Neural crest cell (in vitro differentiated cells): ENCODE data around the gene DCAF7. TPM values are rescaled to one million over a fixed set of nuclear protein-coding genes. Genes with fewer than 3 reads are reported as not detected.

Experiments
- DNase-seq: peaks from one replicate; pipeline ENCODE4 v3.0.0; 2021; ENCODE audit warnings: low read depth, mixed read lengths, low spot score
- H3K27ac Mint-ChIP-seq: one replicate; pipeline ENCODE4 v1.8.0; 2021; ENCODE audit warnings: mild to moderate bottlenecking, mixed read lengths; ENCODE audit not compliant: unreplicated experiment
- H3K27me3 Mint-ChIP-seq: 2 replicates; pipeline ENCODE4 v1.8.0; 2021; ENCODE audit warnings: low read depth, mild to moderate bottlenecking, mixed read lengths
- H3K36me3 Mint-ChIP-seq: 2 replicates; pipeline ENCODE4 v1.8.0; 2021; ENCODE audit warnings: low read depth, mild to moderate bottlenecking, mixed read lengths
- H3K4me1 Mint-ChIP-seq: 2 replicates; pipeline ENCODE4 v1.8.0; 2021; ENCODE audit warnings: mixed read lengths
- H3K4me3 Mint-ChIP-seq: one replicate; pipeline ENCODE4 v1.8.0; 2021; ENCODE audit warnings: mild to moderate bottlenecking, mixed read lengths
- H3K9me3 Mint-ChIP-seq: 2 replicates; pipeline ENCODE4 v1.8.0; 2021; ENCODE audit warnings: mixed read lengths
- total RNA-seq: library from RNA; stranded (reverse); gene quantifications from 2 replicates; pipeline ENCODE4 v1.2.1, GENCODE V29; 2021
- TF ChIP-seq, protein P1 (sequence below): fragments of 200-600 bp; sonication (generic); conservative IDR thresholded peaks from 2 replicates; pipeline ENCODE4 v1.5.0; 2021; ENCODE audit warnings: antibody characterized with exemption, mild to moderate bottlenecking

Gene DCAF7
- total RNA-seq, 1 donor from 2014 or later: 146 TPM

DNA sequence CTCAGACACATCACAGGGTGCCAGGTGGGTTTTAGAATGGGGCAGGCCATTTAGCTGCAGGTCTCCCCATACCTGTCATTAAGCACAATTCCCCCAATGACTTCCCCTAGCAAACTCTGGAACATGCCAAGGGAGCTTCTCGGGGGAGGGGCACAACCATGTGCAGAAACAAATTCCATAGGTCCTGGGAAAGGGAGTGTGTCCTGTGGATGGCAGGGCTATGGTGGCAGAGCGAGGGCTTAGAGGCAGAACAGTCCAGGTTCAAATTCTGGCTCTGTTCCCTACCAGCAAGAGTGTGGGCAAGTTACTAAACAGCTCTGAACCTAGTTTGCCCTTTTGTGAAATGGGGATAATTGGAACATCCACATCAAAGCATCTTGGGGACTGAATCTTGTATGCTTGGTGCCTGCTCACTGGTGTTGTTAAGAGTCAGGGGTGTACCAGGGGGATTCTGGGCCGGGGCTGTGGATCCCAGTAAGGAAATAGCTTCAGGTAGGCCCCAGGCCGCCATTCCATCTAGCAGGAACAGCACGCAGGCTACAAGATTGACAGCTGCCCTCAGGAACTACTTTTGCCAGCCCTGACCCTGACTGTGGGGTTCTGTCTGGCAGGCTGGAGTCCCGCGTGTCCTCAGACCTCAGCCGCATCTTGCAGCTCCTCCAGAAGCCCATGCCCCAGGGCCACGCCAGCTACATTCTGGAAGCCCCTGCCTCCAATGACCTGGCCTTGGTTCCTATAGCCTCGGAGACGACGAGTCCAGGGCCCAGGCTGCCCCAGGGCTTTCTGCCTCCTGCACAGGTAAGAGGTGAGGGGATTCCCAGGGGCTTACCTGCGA is 5.6 kb upstream of the DCAF7 start:
- peaks cover 3% of the 10 kb centered on the region for H3K4me1 Mint-ChIP-seq
- H3K27ac Mint-ChIP-seq: no peak overlapping the region
- H3K9me3 Mint-ChIP-seq: no peaks in the 10 kb centered on the region
- no peak for DNase-seq
- no peak overlapping the region for H3K4me3 Mint-ChIP-seq
- H3K36me3 Mint-ChIP-seq: no peaks in the 10 kb centered on the region
- TF ChIP-seq, protein P1, sequence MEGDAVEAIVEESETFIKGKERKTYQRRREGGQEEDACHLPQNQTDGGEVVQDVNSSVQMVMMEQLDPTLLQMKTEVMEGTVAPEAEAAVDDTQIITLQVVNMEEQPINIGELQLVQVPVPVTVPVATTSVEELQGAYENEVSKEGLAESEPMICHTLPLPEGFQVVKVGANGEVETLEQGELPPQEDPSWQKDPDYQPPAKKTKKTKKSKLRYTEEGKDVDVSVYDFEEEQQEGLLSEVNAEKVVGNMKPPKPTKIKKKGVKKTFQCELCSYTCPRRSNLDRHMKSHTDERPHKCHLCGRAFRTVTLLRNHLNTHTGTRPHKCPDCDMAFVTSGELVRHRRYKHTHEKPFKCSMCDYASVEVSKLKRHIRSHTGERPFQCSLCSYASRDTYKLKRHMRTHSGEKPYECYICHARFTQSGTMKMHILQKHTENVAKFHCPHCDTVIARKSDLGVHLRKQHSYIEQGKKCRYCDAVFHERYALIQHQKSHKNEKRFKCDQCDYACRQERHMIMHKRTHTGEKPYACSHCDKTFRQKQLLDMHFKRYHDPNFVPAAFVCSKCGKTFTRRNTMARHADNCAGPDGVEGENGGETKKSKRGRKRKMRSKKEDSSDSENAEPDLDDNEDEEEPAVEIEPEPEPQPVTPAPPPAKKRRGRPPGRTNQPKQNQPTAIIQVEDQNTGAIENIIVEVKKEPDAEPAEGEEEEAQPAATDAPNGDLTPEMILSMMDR: no peak
- no peaks in the 10 kb centered on the region for H3K27me3 Mint-ChIP-seq

DNA sequence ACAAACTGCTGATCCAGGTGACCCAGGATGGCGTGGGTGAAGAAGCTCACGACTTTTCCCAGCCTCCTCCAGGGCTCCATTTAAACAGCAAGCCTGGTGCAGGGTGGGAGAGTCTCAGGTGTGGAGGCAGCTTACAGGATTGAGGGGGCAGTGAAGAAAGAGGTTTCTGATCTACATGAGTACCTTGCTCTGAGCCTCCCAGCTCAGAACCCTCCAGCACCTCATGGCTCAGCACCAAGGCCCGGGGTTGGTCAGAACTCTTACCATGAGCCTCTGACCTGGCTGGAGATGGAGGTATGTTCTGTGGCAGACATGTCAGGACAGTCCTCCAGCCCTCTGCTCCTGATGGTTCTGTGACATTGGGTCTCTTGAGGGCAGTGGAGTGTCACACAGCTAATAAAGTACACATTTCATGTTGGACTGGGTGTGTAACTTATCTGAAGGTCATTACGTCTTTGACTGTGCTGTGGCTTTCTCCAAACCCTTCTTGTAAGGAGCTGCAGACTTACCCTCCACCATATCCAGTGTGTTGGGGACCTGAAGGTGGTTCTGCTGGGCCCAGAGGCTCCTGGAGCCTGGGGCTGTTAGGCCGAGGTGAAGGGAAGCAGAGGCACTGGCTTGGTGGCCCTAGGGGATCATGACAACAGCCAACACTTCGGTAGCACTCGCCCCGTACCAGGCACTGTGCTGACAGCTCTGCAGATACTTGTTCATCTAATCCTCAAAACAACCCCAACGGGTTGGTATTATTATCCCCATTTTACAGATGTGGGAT is 3.8 kb upstream of the DCAF7 start:
- no peaks in the 10 kb centered on the region for H3K36me3 Mint-ChIP-seq
- H3K9me3 Mint-ChIP-seq: no peaks in the 10 kb centered on the region
- H3K4me1 Mint-ChIP-seq: peaks cover 14% of the 10 kb centered on the region
- DNase-seq: no peak
- TF ChIP-seq, protein P1: no peak
- no peaks in the 10 kb centered on the region for H3K27me3 Mint-ChIP-seq
- H3K27ac Mint-ChIP-seq: no peak overlapping the region
- H3K4me3 Mint-ChIP-seq: no peak overlapping the region

DNA sequence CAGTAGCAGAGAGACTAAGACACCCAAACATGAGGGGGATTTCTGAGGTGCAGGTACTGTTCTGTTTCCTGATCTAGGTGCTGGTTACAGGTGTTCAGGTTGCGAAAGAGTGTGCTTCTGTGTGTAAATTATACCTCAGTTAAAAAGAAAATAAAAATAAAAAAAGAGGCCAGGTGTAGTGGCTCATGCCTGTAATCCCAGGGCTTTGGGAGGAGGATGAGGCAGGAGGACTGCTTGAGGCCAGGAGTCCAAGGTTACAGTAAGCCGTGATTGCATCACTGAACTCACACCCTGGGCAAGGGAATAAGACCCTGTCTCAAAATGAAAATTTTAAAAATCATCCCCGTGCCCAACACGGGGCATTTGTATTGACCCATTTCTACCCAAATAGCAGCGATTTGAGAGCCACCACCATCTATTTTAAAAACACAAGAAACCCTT is 3.2 kb upstream of the DCAF7 start:
- no peak for DNase-seq
- TF ChIP-seq, protein P1: no peak
- H3K27ac Mint-ChIP-seq: no peak overlapping the region
- H3K4me1 Mint-ChIP-seq: peaks cover 19% of the 10 kb centered on the region
- no peaks in the 10 kb centered on the region for H3K27me3 Mint-ChIP-seq
- no peak overlapping the region for H3K4me3 Mint-ChIP-seq
- H3K9me3 Mint-ChIP-seq: no peaks in the 10 kb centered on the region
- no peaks in the 10 kb centered on the region for H3K36me3 Mint-ChIP-seq

DNA sequence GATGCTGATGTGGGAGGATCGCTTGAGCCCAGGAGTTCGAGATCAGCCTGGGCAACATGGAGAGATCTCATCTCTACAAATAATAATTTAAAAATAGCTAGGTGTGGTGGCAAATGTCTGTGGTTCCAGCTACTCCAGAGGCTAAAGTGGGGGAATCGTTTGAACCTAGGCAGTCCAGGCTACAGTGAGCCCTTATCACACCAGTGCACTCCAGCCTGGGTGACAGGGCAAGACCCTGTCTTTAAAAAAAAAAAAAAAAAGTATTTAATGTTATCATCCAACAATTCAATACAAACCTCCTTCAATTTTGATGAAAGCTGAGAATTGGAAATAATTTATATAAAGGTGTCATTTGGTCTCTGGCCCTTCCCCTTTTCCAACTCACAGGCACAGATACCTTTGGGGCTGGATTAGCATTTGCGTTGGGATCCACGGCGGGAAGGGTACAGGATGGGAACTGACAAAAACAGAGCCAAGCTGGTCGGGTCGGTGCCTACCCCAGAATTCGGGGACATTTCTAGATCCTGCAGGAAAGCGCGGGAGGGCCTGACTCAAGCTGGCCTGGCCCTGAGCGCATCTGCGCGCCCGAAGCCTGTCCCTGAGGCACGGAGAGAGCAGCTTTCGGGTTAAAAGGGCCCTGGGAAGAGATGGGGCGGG is 860 bp upstream of the DCAF7 start:
- TF ChIP-seq, protein P1: no peak
- Mint-ChIP-seq H3K27me3 (no peaks in the 10 kb centered on the region), H3K4me3 (peak overlapping the region; percentile 98), H3K36me3 (no peaks in the 10 kb centered on the region), H3K9me3 (no peaks in the 10 kb centered on the region), H3K27ac (peak overlapping the region; percentile 84), H3K4me1 (peaks cover 28% of the 10 kb centered on the region)
- peak; percentile 12 for DNase-seq

DNA sequence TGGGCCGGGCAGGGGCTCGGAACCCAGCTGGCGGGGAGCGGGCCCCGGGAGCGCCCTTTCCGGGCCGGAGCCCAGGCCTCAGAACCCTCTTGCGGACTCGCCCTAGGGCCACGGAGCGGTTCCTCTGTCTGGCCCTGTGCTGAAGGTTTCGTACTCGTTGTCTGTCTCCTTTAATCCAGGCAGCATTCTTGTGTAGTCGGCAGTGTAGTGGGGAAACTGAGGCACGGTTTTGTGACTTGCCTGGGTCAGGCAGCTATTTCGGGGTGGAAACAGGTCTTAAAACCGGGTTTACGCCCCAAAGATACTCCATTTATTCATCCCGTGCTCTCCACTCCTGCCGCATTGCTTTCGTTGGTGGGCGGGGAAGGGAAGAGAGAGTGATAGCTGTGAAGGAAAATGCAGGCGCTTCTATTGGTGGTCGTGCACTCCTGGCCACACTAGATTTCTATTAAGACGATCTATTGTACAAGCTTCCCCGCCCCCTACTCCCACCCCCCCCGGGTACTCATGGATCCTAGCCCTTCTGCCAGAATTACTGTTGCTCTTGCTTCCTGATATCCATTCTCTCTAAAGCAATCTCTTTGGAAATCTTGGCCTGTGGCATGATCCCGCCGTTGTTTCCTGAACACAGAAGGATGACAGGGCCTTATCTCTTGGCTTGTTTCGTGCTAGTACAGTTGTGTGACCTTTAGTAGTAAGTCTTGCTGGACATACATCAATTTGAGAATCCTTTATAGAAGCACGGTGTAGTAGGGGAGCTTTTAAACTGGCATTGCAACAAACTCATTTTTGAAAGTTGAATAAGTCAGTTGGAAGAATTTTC is 751 bp downstream of the DCAF7 start:
- Mint-ChIP-seq H3K4me3 (peak overlapping the region; percentile 98), H3K9me3 (no peaks in the 10 kb centered on the region), H3K27ac (peak overlapping the region; percentile 96), H3K36me3 (no peaks in the 10 kb centered on the region), H3K27me3 (no peaks in the 10 kb centered on the region), H3K4me1 (peaks cover 28% of the 10 kb centered on the region)
- TF ChIP-seq, protein P1: no peak
- DNase-seq: peak; percentile 30
